Fibroblast of skin of scalp (primary cell): ENCODE measurements around the gene PRIMPOL. TPM values are rescaled to one million over a fixed set of nuclear protein-coding genes. Genes with fewer than 3 reads are reported as not detected.
"Not testable (repeated sequence)": the region's sequence is repeated elsewhere in the genome, so short reads cannot be mapped to it uniquely, and the experiment has no call there.

ENCODE experiments used
- DNase-seq: peaks from one replicate; pipeline ENCODE4 v3.0.0-alpha.2; 2013
- polyA plus RNA-seq, 2 experiments: library from polyadenylated mRNA; unstranded; fragments of 120-200 nt; gene quantifications; one replicate each; pipeline ENCODE4 v1.2.1, GENCODE V29; 2013; ENCODE audit not compliant: insufficient read length in 2 of 2

PRIMPOL gene, protein sequence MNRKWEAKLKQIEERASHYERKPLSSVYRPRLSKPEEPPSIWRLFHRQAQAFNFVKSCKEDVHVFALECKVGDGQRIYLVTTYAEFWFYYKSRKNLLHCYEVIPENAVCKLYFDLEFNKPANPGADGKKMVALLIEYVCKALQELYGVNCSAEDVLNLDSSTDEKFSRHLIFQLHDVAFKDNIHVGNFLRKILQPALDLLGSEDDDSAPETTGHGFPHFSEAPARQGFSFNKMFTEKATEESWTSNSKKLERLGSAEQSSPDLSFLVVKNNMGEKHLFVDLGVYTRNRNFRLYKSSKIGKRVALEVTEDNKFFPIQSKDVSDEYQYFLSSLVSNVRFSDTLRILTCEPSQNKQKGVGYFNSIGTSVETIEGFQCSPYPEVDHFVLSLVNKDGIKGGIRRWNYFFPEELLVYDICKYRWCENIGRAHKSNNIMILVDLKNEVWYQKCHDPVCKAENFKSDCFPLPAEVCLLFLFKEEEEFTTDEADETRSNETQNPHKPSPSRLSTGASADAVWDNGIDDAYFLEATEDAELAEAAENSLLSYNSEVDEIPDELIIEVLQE
- 11.3 TPM for polyA plus RNA-seq (2013, experiment 1 of 2; ENCODE audit: insufficient read length)
- polyA plus RNA-seq (2013, experiment 2 of 2; ENCODE audit: insufficient read length): 13.4 TPM

DNA sequence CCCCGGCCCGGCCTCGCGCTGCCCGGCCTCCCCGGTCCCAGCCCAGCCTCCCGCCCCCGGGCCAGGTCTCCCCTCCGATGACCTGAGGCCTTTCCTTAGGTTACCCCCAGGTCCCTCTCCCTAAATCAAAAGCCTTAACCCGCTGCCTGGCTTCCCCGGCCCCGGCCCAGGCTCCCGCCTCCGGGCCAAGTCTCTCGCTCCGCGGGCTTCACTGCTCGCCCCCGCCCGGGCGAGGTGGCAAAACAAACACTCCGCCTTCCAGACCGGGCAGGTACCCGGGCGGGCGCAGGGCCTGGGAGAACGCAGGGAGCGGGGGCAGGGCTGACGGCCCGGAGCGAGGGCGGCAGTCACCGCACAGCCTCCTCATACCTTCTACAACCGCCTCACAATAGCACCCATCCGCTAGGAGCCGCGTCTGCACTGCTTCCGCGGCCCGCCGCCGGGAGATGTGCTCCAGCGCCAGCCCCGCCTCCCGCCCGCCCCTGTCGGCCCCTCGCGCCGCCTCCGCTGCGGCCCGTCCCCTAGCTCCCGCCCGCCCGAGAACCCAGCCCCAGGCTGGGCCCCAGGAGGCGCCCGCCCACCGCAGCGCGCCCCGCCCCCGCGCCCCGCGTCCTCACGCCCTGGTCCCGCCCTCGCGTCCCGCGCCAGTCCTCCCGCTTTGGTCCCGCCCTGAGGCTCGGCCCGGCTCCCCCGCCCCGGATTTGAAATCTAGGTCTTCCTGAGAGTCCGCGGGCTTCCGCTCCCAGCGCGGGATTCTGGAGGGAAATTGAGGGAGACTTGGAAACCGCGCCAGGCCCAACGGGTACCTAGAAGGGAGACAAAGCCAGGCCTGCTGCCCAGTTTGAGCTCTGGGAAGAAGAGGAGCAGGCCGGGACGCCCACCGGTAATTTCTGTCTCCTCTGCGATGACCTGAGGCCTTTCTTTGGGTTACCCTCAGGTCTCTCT, at the start of gene PRIMPOL, which contains the start of gene CASP3:
TSS of gene PRIMPOL (plus strand) at position 713 of the 945 bp plus-strand sequence. CDS start 7,403 bp downstream, outside the sequence.
TSS of gene CASP3 (minus strand) at position 422 of the 945 bp plus-strand sequence. CDS start 10,994 bp downstream, outside the sequence.
- DNase-seq: peak; percentile 97

- not testable (repeated sequence) for DNase-seq
Measured at GRCh38 chr4:184600982-184601381, 48.6 kb upstream of the PRIMPOL start.

- DNase-seq: not testable (repeated sequence)
Measured at GRCh38 chr4:184602857-184603256, 46.7 kb upstream of the PRIMPOL start.

DNA sequence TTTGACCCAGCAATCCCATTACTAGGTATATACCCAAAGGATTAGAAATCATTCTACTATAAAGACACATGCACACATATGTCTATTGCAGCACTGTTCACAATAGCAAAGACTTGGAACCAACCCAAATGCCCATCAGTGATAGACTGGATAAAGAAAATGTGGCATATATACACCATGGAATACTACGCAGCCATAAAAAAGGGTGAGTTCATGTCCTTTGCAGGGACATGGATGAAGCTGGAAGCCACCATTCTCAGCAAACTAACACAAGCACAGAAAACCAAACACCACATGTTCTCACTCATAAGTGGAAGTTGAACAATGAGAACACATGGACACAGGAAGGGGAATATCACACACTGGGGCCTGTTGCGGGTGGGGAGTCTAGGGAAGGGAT, 42.1 kb upstream of the PRIMPOL start:
- not testable (repeated sequence) for DNase-seq

GRCh38 chr4:184612074-184612473, 37.5 kb upstream of the PRIMPOL start:
- DNase-seq: no peak

DNA sequence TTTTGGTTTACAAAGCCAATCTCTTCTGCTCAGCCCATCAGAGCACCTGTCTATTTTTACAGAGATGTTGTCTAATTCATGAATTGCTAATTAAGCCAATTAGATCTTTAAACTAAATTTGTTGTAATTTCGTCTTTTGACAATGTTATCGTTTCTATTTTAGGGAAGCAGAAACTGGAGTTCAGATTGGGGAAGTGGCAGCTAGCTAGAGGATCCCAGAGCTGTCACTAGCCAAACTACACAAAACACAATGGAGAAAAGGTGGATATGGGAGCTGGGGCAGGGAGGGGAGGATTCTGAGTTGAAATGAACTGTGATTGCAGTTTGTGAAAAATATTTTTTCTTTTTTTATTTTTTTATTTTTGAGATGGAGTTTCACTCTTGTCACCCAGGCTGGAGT, 36.1 kb upstream of the PRIMPOL start:
- DNase-seq: no peak

GRCh38 chr4:184614509-184614908, 35.0 kb upstream of the PRIMPOL start:
- no peak for DNase-seq

DNA sequence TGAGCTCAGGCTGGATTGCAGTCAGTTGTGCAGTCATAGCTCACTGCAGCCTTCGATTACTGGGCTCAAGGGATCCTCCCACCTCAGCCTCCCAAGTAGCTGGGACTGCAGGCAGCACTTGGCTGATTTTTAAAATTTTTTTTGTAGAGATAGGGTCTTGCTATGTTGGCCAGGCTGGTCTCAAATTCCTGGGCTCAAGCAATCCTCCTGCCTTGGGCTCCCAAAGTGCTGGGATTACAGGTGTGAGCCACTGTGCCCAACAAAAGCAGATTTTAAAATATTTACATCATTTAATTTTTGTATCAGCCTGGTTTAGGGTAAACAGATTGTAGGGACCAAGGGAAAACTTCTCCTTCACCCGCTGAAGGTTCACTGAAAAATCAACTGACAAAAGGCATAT, 33.4 kb upstream of the PRIMPOL start:
- DNase-seq: not testable (repeated sequence)

DNA sequence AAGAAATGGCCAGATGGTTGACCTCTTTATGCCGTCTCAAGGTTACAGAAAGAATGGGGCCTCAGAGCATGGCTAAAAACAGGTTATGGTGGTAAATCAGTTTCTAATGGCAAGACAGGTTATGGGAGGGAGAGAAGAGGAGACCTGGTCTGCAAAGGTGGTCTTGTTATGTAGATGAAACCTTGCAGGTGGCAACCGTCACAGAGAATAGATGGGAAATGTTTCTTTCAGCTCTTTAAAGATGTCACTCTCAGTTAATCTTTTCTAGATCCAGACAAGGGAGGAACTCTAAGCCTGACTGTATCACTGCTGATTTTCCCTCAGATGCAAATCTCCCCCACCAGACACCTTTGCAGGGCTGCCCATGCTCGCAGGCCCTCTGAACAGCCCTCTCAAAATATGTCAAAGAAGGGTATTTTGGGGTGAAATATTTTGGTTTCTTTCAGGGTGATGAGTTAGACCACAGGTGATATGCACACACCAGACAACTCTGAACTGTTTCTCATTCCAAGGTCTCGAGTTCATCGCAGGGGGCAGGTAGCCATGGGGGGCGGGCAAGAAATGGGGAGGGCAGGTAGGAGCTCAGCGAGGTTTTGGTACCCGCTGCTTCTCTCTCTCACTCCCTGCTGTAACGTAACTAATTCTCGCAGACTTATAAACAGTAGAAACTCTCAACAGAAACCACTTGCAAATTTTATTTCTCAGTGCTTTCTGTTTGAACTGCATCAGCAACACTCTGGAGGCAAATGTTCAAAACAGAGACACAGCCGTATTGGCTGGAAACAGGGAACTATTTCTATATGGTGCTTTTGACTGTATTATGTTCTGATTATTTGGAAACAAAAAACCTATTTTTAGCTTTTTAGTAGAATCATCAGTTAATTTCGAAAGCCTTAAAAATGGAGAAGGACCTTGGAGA, 32.6 kb upstream of the PRIMPOL start:
- no peak for DNase-seq

DNA sequence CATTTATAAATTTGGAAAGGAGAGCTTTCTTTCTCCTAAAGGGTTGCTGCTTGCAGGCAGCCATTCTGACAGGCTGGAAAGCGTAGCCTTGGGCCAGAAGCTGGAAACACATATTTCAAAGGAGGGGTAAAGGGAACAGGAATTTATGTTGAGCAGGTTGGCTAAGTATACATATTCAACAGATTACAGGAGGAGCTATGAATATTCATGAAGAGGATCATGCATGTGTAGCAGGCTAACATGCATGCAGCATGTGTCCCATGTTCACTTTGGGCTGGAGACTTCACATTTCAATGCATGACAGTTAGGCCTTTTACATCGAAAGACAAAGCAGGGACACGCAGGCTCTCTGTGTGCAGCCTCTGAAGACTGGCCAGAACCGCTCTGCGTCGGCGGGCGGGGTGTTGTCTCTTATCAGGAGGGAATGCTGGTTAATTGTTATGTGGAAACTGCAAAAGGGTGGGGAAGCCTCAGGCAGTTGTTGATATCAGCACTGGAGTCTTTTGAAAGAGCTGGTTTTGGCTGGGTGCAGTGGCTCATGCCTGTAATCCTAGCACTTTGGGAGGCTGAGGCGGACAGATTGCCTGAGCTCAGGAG, 31.8 kb upstream of the PRIMPOL start:
- DNase-seq: no peak

DNA sequence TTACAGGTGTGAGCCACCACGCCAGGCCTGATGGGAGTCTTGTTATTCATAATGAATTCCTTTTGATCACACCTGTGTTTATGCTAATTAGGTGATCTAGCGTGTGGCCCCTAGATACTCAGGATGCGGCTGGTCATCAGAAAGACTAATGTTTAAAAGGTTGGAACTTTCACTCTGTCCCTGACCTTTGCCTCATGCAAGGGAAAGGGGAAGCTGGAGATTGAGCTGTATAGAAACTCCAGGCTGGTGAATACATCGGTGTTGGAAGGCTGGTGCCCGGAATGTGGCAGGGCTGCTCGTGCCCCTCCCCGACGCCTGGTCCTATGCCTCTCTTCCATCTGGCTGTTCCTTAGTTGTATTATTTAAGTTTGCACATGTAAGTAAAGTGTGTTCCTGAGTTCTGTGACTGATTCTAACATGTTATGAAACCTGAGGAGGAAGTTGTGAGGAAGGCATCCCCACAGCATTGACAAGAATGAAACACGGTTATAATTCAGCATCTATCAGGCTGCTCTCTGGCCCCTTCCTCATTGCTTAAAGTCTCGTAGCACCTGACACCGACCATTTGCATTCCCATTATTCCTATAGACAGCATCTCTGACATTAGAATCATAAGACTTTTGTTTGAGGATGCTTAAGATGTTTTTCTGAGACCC, 29.2 kb upstream of the PRIMPOL start:
- DNase-seq: no peak

DNA sequence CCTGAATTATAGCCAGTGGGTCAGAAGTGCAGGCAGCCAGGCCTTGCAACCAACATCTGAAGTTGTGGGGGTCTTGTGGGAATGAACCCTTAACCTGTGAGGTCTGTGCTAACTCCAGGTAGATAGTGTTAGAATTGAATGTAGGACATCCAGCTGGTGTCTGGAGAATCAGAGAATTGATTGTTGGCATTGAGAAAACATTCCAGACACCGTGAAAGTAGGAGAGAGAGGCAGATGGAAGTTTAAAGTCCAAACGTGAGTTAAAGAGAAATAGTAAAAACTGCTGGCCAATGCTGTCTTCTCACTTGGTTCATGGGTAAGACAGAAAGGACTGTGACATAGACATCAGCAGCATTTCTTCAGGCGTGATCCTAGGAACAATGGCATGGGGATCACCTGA, 28.0 kb upstream of the PRIMPOL start:
- DNase-seq: no peak

GRCh38 chr4:184624504-184624903, 25.0 kb upstream of the PRIMPOL start:
- not testable (repeated sequence) for DNase-seq

DNA sequence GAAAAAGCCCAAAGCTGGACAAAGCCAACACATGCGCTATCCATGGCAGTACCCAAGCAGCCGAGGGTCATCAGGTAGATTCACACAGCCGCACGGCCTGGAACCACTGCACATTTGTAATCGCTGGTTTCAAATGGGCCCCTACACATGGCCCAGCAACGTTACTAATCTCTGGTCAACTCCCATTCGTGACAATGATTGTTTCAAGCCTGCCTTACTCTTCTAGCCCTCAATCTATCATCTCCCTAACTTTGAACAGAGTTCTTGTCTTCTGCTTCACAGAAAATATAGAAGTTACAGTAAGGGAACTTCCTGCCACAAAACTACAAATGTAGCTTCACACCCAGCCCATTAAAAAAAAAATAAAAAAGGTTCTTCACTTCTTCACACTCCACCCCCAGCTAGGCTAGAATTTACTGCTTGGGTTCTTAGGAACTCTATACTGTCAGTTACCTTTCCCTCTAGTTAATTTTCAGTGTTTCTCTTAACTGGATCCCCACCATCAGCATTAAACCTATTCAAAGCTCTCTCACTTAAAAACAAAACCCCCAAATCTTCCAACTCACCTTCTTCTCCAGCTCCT, 24.5 kb upstream of the PRIMPOL start:
- no peak for DNase-seq

DNA sequence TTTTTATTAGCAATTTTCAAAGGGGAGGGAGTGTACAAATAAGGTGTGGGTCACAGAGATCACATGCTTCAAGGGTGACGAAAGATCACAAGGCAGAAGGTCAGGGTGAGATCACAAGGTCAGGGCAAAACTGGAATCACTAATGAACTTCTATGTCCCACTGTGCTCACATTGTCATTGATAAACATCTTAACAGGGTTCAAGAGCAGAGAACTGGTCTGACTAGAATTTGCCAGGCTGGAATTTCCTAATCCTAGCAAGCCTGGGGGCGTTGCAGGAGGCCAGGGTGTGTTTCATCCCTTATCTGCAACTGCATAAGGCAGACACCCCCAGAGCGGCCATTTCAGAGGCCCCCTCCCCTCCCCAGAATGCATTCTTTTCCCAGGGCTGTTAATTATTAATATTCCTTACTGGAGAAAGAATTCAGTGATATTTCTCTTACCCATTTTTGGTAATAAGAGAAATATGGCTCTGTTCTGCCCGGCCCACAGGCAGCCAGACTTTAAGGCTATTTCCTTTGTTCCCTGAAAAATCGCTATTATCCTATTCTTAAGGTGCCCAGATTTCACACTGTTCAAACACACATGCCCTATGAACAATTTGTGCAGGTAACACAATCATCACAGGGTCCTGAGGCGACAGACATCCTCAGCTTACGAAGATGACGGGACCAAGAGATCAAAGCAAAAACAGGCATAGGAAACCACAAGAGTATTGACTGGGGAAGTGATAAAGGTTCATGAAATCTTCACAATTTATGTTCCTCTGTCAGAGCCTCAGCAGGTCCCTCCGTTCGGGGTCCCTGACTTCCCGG, 23.5 kb upstream of the PRIMPOL start:
- DNase-seq: not testable (repeated sequence)

GRCh38 chr4:184628103-184628502, 21.4 kb upstream of the PRIMPOL start:
- no peak for DNase-seq

DNA sequence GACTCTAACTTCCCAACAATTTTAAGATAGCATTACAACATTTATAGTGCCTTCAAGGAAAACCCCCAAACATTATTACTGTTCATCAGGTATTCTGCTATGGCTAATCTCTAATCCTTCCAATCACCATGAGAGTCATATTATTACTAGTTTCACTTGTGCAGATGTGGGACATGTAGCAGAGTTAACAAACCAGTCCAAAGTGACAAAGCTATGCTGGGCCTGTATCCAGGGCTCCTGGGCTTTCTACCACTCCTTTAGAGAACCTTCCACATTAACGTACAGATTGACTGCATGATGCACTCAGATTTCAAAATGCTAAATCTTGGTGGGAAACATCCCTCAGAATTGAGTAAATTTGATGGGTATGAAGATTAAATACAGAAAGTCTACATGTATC, 16.7 kb upstream of the PRIMPOL start:
- no peak for DNase-seq

DNA sequence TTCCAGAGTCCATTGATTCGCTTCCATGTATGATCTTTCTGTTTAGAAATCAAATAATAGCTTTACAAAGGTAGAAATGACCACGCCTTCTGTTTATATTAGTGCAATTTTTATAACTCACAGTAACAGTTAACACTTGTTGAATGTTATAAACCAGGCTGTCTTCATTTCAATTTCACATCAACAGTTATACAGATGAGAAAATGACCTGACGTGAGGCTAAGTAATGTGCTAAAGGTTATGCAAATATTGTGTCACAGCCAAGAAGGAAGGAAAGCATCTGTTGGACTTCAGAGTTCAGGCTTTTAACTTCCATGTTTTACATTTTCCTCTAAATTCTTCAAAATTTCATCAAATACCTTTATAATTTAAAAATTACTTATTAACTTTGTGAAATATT, 14.2 kb upstream of the PRIMPOL start:
- DNase-seq: no peak

- DNase-seq: no peak
Measured at GRCh38 chr4:184636144-184636543, 13.4 kb upstream of the PRIMPOL start.
